ENCODE measurements around the gene TMC6.
A peak's percentile ranks its signal among the peaks of the same experiment; 100 is the strongest.

Gene TMC6

DNA sequence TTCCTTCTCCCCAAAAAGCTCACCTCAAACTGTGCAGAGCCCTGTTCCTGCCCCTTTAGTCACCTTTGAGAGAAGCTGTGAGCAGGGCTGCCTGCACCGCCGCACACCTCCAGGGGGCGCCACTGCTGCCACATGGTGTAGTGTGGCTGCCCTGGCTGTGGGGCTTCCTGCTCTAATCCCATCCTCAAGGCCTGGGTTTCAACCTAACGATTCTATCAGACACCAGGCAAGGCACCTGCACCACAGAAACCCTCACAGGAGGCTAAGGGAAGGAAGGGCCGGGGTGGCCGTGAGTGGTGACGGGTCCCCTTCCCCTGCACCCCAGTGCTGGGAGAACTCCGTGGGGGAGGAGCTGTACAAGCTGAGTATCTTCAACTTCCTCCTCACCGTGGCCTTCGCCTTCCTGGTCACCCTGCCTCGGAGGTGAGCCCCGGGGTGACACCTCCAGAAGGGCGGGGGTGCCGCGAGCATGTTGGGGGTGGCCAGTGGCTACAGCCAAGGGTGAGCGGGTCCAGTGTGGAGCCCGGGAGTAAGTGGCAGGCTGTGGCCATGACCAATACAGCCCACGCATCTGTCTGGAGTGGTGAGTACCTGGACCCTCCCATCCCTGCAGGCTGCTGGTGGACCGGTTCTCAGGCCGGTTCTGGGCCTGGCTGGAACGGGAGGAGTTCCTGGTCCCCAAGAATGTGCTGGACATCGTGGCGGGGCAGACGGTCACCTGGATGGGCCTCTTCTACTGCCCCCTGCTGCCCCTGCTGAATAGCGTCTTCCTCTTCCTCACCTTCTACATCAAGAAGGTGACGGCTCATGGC lies 9.0 kb upstream of the TMC6 start:
- DNase-seq (ENCODE audit: low read depth in 2 of 3, low spot score in 2 of 3): no peak

DNA sequence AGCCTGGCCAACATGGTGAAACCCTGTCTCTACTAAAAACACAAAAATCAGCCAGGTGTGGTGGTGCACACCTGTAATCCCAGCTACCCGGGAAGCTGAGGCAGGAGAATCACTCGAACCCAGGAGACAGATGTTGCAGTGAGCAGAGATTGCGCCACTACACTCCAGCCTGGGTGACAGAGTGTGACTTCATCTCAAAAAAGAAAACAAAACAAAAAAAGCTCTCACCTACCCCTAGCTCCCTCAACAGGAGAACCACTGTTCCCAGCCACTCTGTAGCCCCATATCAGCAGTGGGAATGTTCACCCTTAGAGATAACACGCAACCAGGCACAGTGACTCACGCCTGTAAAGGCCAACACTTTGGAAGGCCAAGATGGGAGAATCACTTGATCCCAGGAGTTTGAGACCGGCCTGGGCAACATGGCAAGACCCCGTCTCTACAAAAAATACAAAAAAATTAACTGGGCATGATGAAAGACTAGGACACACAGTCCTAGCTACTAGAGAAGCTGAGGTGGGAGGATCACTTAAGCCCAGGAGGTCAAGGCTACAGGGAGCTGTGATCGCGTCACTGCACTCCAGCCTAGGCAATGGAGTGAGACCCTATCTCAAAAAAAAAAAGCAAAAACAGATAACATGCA lies 7.4 kb upstream of the TMC6 start:
- DNase-seq (ENCODE audit: low read depth in 2 of 3, low spot score in 2 of 3): no peak

DNA sequence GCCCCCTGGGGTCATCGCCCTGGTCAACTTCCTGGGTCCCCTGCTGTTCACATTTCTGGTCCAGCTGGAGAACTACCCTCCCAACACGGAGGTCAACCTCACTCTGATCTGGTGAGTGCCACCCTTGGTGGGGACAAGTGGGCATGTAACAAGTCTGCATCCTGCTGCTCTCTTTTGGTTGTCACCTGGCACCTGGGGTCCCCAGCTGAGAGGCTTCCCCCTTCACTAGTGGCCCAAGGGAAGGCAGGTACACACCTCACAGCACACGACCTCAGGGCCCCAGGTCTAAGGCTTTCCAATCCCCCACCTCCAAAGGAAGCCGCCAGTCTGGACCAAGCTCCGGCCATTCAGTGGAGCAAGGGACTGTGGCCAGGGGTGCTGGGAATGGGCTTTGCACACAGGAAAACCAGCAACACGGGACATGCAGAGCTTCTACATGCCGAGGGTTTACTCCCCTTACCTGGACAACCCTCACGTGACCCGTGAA lies 6.4 kb upstream of the TMC6 start:
- no peak for DNase-seq (ENCODE audit: low read depth in 2 of 3, low spot score in 2 of 3)

DNA sequence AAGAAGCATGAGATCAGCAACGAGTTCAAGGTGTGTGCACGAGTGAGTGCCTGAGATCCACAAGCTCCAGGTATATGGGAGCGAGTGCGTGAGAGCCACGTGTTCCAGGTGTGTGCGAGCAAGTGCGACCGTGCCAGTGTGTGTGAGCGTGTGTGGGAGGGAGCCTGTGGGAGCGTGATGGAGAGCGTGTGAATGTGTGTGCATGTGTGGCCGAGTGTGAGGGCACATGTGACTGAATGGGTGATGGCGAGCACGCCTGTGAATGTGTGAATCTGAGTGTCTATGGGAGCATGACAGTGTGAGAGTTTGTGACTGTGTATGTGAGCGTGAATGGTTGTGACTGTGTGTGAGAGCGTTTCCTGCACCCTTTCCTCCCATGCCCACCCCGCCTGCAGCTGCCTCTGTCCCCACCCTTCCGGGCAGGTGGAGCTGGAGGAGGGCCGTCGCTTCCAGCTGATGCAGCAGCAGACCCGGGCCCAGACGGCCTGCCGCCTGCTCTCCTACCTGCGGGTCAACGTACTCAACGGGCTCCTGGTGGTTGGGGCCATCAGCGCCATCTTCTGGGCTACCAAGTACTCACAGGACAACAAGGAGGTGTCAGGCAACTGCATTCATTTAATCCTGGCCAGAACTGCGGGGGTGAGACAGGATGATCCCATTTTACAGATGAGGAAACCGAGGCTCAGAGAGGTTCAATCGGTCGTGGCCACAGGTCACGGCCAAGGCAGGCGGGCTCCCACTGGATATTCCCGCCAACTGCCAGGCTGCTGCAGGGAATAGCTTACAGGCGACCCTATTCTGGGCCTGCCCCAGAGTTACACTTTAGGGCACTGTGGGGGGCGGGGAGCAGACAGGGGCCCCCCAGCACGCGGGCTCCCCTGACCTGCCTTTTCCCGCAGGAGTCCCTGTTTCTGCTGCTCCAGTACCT lies 5.7 kb upstream of the TMC6 start:
- no peak for DNase-seq (ENCODE audit: low read depth in 2 of 3, low spot score in 2 of 3)

DNA sequence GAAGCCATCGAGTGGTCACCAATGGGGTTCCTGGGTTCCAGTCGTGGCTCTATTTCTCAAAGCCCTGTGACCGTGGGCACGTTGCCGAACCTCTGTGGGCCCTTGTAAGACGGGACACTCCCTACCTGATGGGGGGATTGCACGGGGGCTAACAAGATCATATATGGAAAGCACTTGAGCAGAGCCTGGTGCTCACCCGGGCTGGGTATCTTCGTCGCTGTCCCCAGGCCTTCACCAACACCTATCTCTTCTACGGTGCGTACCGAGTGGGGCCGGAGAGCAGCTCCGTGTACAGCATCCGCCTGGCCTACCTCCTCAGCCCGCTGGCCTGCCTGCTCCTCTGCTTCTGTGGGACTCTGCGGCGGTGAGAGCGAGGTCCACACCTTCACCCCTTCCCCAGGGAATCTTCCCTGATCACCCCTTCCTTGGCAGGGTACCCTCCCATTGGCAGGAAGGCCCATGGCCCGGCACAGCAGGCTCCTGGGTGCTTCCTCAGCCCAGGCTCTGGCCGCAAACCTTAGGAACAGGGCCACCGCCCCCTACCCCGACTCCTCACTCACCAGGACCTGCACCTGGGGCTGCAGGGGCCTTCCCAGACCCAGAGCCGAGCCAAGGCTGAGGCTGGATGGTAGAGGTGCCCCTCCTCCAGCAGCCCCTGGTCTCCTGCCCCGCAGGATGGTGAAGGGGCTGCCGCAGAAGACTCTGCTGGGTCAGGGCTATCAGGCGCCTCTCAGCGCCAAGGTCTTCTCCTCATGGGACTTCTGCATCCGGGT lies 4.8 kb upstream of the TMC6 start:
- DNase-seq (ENCODE audit: low read depth in 2 of 3, low spot score in 2 of 3): no peak

DNA sequence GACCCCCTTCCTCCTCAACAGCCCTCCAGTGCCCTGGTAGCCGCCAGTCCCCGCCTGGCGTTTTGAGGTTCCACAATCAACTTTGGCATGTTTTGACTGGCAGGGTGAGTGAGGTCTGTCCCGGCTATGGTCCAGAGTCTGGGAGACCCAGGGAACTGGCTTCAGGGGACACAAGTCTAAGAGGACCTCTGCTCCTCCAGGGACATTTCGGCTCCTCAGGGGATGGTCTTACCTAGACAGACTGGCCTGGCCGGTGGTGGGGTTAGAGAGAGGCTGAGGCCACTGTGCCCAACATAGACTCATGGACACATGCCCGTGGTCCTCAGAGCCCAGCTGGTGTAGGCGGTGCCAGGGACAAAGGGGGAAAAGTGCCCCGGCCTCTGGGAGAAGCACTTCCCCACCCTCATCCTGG lies 4.2 kb upstream of the TMC6 start:
- DNase-seq (ENCODE audit: low read depth in 2 of 3, low spot score in 2 of 3): no peak

GRCh38 chr17:78132084-78132676 lies 3.6 kb upstream of the TMC6 start:
- peak in 1 of 3 experiments; percentile 63 for DNase-seq (ENCODE audit: low read depth in 2 of 3, low spot score in 2 of 3)

GRCh38 chr17:78131172-78132083 lies 2.9 kb upstream of the TMC6 start:
- no peak for DNase-seq (ENCODE audit: low read depth in 2 of 3, low spot score in 2 of 3)

DNA sequence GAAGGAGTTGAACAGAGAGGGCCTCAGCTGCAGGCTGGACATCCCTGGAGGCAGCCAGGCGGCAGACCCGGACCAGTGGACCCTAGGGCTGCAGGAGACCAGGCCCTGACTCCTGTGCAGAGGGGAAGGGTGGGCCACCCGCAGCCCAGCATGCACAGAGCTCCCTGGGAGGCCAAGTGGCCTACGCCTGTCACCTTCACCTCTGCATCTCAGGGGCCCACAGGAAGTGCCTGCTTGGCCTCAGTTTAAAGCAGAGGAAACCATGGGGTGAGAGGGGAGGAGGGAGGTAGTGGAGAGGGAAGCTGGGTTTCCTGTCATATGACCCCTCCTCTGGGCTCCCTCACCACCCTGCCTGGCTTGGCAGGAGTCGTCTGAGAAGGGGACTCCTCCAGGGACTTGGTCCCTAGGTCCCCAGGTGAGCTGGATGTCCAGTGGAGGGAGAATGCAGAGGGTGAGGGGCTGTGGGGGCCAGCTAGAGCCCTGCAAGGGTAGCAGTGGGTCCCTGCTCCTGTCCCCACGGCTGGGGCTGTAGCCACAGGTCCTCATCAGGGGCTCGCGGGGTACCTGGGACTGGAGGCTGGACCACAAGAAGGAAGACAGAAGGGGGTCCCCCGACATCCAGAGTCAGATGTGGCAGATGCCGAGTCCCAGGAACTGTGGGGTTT lies 2.0 kb upstream of the TMC6 start, which contains the start of gene TMC8:
Gene TMC8 (plus strand): TSS at position 335 of the 665 bp plus-strand sequence. CDS start 818 bp downstream, outside the sequence.
- DNase-seq (ENCODE audit: low read depth in 2 of 3, low spot score in 2 of 3): no peak

GRCh38 chr17:78130090-78130436 lies 1.5 kb upstream of the TMC6 start:
- DNase-seq (ENCODE audit: low read depth in 2 of 3, low spot score in 2 of 3): no peak

DNA sequence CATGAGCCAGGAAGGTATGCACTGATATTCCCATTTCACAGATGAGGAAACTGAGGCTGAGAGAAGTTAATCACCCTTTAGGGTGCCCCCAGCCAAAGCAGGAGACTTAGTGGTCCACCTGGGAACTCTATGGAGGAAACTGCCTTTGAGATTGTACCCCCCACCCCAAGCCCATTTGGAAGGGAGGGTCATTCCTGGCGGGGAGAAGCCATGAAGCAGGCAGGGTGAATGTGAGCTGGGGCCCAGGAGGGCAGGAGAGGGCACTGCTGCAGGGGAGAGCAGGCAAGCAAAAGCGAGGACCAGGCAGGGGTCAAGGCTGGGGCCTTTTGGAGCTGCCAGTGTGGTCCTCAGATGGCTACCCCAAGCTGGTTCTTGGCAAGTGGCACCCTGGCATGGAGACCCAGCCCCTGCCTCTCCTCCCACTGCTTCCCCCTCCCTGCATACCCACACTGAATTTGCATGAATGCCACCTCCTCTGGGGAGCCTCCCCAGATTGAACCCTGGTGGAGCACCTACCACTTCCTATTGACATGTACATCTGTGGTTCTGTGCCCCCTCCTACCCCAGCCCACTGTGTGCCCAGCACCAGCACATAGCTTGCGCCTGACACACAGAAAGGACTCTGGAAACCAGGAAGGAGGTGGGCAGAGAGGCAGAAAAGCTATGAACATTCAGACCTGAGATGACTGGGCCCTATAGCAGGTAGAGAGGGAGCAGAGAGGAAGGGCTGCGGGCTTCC lies 965 bp upstream of the TMC6 start:
- no peak for DNase-seq (ENCODE audit: low read depth in 2 of 3, low spot score in 2 of 3)

DNA sequence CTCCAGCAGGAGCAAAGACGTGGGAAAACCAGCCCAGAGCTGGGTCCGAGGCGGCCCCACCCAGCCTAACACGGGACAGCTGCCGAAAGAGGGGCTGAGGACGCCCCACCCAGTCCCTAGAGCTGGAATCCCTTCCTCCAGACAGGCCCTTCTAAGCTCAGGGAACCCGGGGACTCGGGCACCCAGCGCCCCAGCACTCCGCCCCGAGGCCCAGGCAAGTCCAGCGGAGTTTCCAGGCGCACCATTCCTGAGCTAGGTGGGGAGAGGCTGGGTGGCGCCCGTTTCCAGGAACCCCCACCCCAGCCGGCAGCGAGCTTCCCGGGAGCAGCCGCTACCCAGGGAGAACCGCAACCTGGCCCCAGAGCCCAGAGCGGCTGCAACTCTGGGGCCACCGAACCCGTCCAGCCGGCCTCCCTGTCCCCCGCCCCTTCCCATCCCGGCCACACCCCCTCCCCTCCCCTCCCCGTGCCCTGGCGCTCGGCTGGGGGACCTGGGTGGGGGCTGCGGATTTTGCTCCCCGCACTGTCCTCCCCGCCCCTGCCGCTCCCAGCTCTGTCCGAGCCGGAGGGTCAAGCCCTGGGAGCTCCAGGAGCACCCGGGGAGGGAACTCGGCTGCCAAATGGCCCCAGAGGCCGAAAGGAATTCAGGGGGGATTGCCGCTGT lies 536 bp downstream of the TMC6 start:
- DNase-seq (ENCODE audit: low read depth in 2 of 3, low spot score in 2 of 3): no peak

GRCh38 chr17:78127239-78127887 lies 1.2 kb downstream of the TMC6 start:
- no peak for DNase-seq (ENCODE audit: low read depth in 2 of 3, low spot score in 2 of 3)

GRCh38 chr17:78126895-78127238 lies 1.7 kb downstream of the TMC6 start:
- DNase-seq (ENCODE audit: low read depth in 2 of 3, low spot score in 2 of 3): no peak

GRCh38 chr17:78125976-78126894 lies 2.3 kb downstream of the TMC6 start:
- DNase-seq (ENCODE audit: low read depth in 2 of 3, low spot score in 2 of 3): no peak

Data from activated CD8-positive, alpha-beta memory T cell treated with anti-CD3 and anti-CD28 coated beads for 48 hours (primary cell).